Measurements from ENCODE around the gene GSAP.

The GSAP gene

GRCh38 chr7:77406421-77406820 lies 9.7 kb downstream of the GSAP start:
- DNase-seq (ENCODE audit: low spot score), result no peak

DNA sequence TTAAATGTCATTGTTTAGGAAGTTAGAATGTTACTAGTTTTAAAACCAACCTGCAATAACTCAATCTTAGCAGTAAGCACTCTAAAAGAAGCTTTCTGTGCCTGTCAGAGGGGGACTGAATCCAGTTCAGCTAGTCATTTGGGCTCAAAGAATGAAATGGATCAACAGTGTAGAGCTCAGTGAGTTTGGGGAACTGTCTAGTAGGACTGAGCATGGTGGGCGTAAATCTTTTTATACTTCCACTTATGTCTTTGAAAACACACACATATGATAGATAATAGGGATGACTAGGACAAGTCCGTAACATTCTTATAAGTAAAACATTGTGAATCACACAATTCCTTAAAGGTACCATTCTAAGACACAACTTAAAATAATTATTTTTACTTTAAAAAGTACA lies 11.5 kb downstream of the GSAP start:
- DNase-seq (ENCODE audit: low spot score), result no peak

- no peak for DNase-seq (ENCODE audit: low spot score)
Observed at GRCh38 chr7:77403957-77404356, 12.2 kb downstream of the GSAP start.

GRCh38 chr7:77402818-77403217 lies 13.3 kb downstream of the GSAP start:
- DNase-seq (ENCODE audit: low spot score), result no peak

- no peak for DNase-seq (ENCODE audit: low spot score)
Observed at GRCh38 chr7:77401002-77401401, 15.1 kb downstream of the GSAP start.

- no peak for DNase-seq (ENCODE audit: low spot score)
Observed at GRCh38 chr7:77399816-77400215, 16.3 kb downstream of the GSAP start.

DNA sequence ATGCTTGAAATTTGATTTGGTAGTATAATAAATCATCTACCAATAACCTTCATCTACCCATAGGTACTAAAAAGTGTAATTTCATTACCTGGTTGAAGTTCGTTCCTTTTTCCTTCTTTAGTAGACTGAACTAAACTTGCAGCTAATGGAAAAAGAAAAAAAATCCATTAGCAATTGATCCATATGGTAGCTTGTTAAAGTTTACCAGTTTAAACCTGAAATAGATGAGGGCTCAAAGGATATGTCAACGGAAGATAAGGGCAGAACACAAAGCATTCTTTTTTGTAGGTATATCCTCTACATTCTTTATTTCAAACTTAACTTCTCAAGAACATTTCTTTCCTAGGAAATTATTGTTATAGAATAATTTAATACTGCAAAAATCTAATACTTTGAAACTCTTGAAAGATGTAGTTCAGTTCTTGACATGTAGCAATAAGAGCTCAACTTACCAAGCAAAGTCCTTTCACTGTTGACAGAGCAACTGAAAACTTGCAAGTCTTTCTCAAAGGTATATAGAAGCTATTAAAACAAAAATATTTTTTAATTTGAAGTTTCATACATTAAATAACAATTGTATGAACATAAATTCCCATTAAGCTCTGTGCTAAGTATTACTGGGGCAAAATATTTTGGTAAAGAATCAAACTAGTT lies 19.1 kb downstream of the GSAP start:
- DNase-seq (ENCODE audit: low spot score), result no peak

DNA sequence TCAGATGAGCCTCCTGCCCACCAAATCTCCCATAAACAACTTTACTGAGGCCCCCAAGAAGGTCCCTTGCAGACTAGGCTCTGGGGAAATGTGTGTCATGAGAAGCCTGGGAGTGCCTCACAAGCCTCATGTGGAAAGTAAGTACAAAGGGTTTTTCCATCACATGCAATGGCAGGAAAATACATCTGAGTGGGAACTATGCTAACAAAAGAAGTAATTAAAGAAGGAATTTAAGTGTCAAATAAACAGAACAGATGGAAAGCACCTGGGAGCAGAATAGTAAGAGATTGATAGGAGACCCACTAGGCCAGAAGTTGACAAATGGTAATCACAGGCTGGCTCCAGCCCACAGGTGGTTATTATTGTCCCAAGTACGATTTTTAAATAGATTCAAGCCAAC lies 20.5 kb downstream of the GSAP start:
- no peak for DNase-seq (ENCODE audit: low spot score)

GRCh38 chr7:77393954-77394353 lies 22.2 kb downstream of the GSAP start:
- no peak for DNase-seq (ENCODE audit: low spot score)

DNA sequence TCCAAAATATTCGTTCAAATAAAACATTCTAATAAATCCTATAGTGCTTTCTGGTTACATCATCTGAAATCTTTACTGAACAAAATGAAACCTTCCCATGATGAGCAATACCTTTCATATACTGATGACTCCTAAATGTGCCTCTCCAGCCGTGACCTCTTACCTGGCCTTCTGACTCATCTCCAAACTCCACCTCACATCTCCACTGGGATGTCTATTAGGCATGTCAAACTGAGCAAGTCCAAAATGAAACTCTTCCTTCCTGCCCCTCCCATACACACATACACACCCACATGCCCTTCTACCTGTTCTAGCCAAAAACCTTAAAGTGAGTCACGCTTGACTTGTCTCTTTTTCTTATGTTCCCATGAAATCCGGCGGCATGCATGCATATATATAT lies 22.9 kb downstream of the GSAP start:
- peak; percentile 100 for DNase-seq (ENCODE audit: low spot score)

DNA sequence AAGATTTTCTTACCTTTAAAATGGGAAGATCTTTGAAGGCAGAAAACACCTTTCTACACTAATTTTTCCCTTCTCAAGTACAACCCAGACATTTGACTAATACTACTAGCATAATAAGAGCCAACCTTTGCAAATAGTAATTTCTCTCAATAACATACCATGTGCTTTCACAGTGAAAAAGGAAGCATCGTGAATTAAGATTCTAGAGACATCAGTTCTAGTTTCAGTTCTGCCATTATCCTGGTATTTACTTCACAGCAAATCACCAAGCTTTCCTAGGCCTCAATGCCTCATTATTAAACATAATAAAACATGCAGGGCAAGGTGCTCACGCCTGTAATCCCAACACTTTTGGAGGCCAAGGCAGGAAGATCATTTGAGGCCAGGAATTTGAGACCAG lies 24.9 kb downstream of the GSAP start:
- DNase-seq (ENCODE audit: low spot score), result no peak

DNA sequence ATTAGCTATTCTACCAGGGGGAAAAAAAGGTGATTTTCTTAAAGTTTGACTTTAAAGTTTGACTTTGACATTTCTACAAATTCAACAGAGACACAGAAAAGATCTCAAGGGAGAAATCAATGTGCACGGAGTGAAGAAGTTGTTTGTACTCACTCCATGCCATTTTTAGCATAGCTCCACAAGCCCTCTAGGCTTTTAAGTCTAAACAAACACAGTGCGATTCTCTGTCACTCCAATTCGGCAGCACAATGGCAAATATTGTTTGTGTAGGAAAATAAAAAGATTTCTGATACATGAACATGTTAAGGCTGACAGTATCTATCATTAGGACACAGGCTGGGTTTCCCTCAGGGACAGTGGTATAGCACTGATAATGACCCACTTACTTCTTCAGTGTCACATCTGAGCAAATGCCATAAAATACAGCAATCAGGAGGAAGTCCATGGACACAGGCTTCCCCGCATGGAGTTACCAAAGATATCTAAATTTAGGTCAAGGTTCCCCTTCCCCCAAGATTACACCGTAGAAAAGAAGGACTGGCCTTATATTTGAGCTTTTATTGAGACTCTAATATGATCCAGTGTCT lies 28.0 kb downstream of the GSAP start:
- no peak for DNase-seq (ENCODE audit: low spot score)

DNA sequence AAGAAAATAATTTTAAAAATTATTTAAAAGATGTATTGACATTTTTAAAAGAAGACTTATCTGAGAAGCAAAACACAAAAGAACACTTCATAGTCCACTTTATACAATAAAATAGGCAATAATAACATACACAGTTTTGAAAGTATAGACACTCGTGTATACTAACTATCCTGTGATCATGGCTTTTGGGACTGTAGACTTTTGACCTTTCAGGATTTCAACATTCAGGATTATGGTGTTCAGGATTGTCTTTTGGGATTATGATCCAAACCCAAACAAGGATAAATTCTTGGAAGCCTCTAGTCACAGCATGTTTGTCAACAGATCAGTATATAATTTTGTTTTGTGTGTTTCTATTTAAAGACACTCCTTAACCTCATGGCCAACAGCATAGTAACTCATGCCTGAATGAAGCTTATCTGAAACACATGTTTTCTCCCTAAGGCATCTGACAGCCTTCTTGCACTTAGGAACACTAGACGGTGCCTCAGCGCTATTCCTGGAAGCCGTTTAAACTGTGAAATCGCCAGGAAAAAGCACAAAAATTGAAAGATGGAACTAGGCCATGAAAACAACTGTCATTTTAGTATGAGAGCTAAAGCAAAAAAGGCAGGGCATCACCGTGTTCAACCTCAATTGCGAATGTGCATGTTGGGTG lies 29.9 kb downstream of the GSAP start:
- no peak for DNase-seq (ENCODE audit: low spot score)

DNA sequence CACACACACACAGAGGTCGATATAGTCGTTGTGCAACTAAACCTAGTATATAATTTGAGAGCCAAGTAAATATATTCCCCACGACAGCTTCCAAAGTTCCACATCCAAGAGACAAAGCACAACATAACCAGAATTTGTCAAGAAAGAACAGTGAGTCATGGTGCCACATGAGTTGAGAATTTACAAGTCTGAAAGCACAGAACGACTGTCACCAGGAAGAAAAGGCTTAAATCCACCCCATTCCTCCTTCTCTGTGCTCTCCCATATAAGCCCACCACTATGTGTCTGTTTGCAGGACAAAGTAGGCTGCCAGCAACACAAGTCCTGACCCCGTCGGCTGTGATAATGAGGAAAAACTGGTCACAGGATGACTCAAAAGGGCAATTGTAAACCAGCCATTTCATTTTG lies 32.8 kb downstream of the GSAP start:
- no peak for DNase-seq (ENCODE audit: low spot score)

GRCh38 chr7:77382532-77382931 lies 33.6 kb downstream of the GSAP start:
- no peak for DNase-seq (ENCODE audit: low spot score)

DNA sequence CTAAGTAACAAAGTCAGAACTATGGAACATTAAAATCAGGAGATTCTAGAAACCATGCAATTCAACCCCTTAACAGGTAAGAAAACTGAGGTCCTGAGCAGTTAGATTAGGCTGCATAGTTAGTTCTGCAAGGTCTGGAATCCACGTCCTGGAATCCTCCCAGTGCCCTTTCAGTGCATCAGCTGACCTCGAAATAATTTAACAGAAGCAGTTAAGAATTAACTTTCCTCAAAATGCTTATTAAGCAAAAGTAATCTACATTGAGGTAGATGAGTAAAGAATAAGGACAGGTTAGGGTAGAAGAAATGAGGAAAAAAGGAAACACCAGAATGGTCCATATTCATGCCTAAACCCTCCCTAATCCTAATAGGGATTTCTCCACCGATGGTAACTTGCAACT lies 37.6 kb downstream of the GSAP start:
- no peak for DNase-seq (ENCODE audit: low spot score)

DNA sequence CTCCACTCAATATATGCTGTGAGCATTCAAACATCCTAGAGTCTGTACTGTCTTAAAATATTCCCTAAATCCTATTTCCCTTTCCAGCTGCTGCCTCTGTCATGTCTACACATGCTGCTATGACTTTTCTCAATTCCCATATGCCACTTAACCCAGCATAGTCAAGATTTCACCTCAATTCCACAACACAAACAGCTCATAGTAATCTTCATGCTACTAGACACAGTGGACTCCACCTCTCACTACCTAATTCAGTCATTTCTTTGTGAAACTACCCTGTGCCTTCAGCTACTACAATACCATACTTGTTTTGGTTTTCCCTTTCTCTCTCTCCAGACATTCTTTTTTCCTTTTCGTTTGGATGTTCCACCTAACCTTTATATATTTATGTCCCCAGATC lies 45.5 kb downstream of the GSAP start:
- no peak for DNase-seq (ENCODE audit: low spot score)

DNA sequence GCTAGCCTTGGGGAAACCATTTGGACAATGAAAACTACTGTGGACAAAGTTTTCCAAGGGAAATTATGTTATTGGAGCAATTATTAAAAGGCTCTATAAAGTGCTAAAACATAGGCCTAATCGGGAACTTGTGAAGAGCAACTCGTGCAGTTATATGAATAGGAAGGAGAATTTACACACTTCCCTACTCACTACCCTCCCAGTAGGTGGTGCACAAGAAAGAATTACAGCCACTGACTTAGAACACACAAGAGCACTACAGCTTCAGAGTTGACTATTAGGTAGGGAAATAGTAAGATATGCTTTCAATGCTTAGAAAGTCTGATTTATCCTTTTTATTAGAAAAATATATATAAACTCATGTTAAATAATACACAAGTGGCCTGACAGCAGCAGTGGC lies 47.2 kb downstream of the GSAP start:
- DNase-seq (ENCODE audit: low spot score), result peak; percentile 30

DNA sequence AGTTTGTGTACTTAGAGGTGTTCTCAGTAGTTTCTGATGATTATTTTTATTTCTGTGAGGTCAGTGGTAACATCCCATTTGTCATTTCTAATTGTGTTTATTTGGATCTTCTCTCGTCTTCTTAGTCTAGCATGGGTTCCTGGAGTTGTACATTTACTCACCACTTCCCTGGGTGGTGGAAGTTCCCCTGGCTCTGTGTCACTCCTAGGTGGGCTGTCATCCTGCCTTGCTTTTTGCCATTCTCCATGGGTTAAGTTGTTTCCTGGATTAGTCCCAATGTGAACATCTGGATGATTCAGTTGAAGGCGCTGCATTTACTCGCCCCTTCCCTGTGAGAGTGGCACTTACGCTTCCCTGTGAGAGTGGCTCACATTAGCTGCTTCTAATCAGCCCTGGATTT lies 48.2 kb downstream of the GSAP start:
- DNase-seq (ENCODE audit: low spot score), result no peak

DNA sequence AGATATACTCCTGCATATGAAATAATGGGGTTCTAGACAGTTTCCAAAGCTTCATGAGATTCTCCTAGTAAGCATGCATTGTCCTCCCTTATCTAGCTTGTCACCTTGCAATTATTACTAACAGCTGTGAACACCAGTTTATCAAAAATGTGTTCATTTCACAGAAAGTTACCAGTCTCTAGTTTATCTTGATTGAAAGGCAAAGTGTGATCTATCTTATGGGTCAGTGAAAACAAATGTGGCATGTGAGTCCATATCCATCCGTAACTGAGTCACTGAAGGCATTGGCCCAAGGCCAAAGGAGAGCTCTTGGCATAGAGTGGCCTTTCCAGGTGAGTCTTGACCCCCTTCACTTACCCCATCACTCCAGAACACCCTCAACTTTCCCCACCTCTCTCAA lies 53.2 kb downstream of the GSAP start:
- DNase-seq (ENCODE audit: low spot score), result no peak

DNA sequence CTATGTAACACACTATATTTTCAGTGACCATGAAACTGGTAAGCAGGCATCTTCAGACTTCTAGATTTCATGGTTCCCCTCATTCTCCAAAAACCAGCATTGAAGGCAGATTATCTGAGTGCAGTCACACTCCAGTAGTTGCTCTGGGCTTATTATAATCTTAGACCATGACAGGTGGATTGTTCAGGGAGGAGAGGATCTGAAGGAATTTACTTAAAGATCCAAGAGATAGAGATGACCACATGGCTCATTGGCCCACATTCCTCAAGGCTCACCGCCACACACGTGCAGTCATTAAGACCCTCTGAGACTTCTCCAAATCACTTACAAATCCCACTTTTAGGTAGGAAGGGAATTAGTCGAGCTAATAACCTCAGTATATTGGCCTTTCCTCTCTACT lies 55.2 kb downstream of the GSAP start:
- DNase-seq (ENCODE audit: low spot score), result no peak

GRCh38 chr7:77360104-77360503 lies 56.0 kb downstream of the GSAP start:
- DNase-seq (ENCODE audit: low spot score), result no peak

GRCh38 chr7:77359599-77359998 lies 56.5 kb downstream of the GSAP start:
- no peak for DNase-seq (ENCODE audit: low spot score)

- peak; percentile 85 for DNase-seq (ENCODE audit: low spot score)
Observed at GRCh38 chr7:77354914-77355313, 61.2 kb downstream of the GSAP start.
